Astrocyte of the hippocampus (primary cell): ENCODE results near the gene NOTUM.
"Not testable (repeated sequence)": the region's sequence is repeated elsewhere in the genome, so short reads cannot be mapped to it uniquely, and the experiment has no call there.

Experiments
- DNase-seq: peaks from one replicate; pipeline ENCODE4 v3.0.0; 2011; ENCODE audit warnings: low read depth, low spot score

Gene NOTUM

GRCh38 chr17:81958633-81959342 lies 2.2 kb downstream of the NOTUM start:
- no peak for DNase-seq

GRCh38 chr17:81957691-81958432 lies 3.1 kb downstream of the NOTUM start:
- DNase-seq = no peak

- DNase-seq = no peak
Observed at GRCh38 chr17:81956607-81957589, 4.1 kb downstream of the NOTUM start.

- DNase-seq = no peak
Observed at GRCh38 chr17:81955756-81956544, 5.0 kb downstream of the NOTUM start.

GRCh38 chr17:81955058-81955681 lies 5.8 kb downstream of the NOTUM start:
- no peak for DNase-seq

- DNase-seq = no peak
Observed at GRCh38 chr17:81954131-81955057, 6.6 kb downstream of the NOTUM start.

GRCh38 chr17:81953443-81953842 lies 7.5 kb downstream of the NOTUM start:
- DNase-seq = not testable (repeated sequence)

- no peak for DNase-seq
Observed at GRCh38 chr17:81952792-81953228, 8.2 kb downstream of the NOTUM start.

- DNase-seq = no peak
Observed at GRCh38 chr17:81951785-81952684, 9.0 kb downstream of the NOTUM start.

GRCh38 chr17:81950501-81950900 lies 10.5 kb downstream of the NOTUM start:
- no peak for DNase-seq

- DNase-seq = no peak
Observed at GRCh38 chr17:81948635-81949378, 12.2 kb downstream of the NOTUM start.

GRCh38 chr17:81947189-81947588 lies 13.8 kb downstream of the NOTUM start, which contains the start of gene MYADML2:
Gene MYADML2 (minus strand): TSS chr17:81947233. CDS start chr17:81941741, 5,492 bp downstream.
- no peak for DNase-seq

GRCh38 chr17:81944858-81945257 lies 16.1 kb downstream of the NOTUM start:
- DNase-seq = no peak

GRCh38 chr17:81942167-81942553 lies 18.8 kb downstream of the NOTUM start:
- DNase-seq = no peak

- DNase-seq = no peak
Observed at GRCh38 chr17:81941484-81942166, 19.4 kb downstream of the NOTUM start.

- no peak for DNase-seq
Observed at GRCh38 chr17:81940538-81941483, 20.2 kb downstream of the NOTUM start.
